GM18520 (cell line): ENCODE measurements around the gene ITGB3.
"Not testable (repeated sequence)": the region's sequence is repeated elsewhere in the genome, so short reads cannot be mapped to it uniquely, and the experiment has no call there.

Experiments
- ATAC-seq: cut with Tn5 transposase; IDR thresholded peaks from one replicate; pipeline ENCODE4 v1.9.1; 2021; ENCODE audit not compliant: unreplicated experiment

The ITGB3 gene

DNA sequence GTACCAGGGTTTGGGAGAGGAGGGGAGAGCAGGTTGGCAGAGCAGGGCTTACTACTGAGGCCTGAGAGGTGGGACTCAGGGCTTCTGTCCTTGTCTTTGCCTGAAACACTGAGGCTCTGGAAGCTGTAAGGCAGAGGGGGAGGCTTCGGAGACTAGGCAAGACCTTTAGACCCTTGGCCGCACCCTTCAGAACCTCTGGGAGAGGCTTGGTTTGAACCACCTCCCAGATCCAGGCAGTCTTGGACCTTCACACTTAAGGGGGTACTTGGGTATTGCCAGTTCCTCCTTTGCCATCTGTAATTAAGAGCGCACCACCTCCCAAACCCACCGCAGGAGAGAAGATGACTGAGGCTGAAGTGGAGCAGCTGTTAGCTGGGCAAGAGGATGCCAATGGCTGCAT is 31.6 kb upstream of the ITGB3 start:
- no peak for ATAC-seq

DNA sequence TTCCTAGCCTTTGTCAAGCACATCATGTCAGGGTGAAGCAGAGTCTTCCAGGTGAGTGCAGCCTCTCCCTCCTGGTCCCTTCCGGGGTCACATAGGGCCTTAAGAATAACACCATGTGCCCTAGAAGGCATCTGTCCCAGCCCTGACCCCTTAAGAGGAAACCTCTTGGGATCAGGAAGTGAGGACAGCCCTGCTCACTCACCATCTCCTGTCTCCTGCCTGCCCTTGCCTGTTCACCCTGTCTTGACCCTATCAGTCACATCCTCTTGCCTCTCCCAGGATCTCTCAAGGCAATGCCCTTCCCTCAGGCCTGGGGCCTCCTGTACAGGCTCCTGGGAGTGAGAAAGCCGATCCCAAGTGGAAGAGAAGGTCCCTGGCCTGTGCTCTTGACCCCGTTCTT is 30.6 kb upstream of the ITGB3 start:
- no peak for ATAC-seq

DNA sequence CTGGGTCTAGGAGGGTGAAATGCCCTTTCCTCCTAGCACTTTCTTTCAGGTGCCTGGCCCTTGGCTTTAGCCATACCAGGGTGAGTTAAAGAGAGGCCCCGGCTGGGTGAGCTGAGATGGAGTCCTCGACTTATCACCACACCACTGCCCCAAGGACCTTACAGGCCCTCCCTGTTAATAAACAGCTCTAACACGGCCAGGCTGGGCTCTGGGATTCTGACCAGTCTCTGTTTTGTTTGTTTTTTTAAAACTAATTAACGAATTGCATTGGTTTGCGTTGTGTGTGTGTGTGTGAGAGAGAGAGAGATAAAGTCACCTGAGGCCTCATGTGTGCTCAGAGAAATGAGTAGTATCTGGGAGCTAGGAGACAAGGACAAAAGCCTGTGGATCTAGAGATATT is 30.2 kb upstream of the ITGB3 start:
- ATAC-seq = no peak

DNA sequence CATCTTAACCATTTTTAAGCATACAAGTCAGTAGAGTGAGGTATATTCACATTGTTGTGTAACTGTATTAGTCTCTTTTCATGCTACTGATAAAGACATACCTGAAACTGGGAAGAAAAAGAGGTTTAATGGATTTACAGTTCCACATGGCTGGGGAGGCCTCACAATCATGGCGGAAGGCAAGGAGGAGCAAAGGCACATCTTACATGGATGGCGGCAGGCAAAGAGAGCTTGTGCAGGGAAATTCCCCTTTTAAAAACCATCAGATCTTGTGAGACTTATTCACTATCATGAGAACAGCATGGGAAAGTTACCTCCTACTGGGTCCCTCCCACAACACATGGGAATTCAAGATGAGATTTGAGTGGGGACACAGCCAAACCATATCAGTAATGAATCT is 29.6 kb upstream of the ITGB3 start:
- ATAC-seq = not testable (repeated sequence)

DNA sequence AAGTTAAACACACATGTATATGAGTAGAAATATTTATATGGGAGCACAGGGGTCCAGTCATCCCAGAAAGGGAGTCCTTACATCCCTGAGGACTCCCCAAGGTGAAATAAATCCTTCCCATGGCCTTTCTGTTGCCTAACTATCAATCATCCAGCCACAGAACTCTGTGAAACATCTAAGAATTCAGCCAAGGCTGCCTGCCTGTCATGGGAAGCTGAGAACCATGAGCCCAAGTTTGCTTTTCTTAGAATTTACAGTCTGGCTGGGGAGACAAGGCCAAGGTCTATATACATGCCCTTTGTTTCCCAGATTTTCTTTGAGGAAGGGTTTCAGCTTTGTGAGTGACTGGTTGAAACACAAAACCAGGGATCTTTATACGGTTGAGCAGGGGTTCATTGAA is 28.7 kb upstream of the ITGB3 start:
- no peak for ATAC-seq

DNA sequence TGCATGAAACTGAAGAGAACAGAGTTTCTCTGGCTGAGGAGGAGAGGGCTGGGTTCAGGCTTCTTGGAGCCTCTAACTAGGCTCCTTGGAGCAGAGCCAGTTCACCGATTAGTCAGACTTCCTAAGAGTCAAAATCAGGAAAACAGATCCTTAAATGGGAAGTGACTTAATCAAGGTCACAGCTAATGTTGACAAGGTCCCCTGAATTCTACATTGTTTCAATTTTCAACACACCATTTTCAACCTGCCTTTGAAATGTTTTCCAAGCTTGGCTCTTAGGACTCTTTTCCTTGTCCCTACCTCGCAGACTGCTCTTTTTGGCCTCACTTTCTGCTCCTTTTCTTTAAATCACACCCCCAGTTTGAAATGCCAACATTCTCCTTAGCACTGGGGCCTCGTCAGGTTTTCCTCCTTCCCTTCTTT is 28.2 kb upstream of the ITGB3 start:
- no peak for ATAC-seq

DNA sequence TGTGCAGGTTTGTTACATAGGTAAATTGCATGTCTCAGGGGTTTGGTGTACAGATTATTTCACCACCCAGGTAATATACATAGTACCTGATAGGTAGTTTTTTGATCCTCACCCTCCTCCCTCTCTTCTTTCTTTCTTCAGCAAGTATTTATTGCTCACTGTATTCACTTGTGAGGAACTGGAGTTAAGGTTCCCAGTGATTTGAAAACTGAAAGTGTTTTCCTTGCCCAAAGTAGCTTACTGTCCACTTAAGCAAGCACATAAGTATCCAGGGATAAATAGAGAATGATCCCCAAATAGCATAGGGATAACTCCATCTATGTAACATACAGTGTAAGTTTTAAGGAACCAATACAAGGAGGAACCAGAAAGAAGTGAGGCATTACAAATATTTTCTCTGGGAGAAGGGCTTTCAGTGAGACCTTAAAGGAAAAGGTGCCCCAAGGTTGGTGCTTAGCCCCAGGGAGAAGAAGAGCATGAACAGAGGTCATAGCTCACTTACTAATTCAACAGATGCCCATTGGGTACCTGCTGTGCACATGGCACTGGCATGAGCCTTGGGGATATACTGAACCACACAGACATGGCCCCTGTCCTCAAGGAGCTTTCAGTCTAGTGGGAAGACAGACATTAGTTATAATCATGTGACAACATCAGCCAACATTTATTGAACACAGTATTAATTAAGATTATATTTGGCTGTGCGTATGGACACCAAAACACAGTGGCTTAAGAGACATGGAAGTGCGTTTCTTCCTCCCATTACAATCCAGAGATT is 27.5 kb upstream of the ITGB3 start:
- ATAC-seq = no peak

DNA sequence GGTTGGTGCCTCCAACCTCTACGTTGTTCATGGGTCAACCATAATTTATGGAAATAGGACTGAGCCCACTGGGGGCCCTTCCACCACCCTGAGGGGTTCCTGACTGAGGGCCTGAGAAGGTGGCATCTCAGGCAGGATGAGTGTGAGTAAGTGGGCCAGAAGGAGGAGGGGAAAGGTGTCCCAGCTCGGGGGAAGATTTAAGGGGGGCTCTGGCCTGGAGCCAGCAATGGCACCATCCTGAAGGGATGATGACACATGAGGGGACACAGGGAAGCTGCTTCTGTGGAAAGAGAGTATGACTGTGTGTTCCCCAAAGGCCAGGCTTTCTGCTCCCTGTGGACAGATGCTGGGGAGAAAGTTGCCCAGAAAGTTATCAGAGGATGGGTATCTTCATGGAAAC is 25.8 kb upstream of the ITGB3 start:
- ATAC-seq = no peak

DNA sequence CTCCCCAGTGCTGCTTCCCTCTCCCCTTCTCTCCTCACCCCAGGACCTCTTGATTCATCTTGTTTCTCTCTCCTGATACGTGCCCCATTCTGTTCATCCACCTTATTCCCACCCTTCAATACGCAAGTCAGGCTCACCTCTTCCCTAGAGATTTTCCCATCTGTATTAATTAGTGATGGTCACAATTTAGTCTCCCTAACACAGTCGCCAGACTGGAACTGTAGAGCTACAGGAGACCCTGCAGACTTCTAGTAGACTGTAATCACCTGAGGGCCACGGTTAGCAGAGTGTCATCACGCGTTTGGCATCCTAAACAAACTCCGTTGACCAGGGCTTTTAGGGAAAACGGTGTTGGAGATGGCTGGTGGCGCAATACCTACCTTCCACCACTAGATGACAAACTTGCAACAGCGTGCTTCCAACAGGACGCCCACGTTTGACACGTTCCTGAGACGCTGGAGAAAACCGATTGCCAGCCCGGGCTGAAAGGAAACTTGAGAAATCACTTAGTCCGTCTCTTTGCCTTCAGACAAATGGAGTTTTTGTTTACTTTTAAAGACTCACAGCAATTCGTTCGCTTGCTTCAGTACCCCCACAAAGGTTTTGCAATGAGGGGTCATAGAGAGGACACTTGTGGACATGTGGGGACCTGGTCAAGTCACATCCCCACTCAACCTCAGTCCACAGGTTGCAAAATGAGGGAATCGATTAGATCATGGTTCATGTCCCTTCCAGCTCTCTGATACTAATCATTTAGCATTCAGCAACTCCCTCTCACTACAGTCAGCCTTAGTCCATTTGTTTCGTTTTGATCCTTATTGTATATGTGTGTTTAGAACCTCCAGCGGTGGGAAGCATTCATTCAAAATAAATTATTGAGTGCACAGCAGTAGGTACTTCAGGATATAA is 23.8 kb upstream of the ITGB3 start:
- no peak for ATAC-seq

DNA sequence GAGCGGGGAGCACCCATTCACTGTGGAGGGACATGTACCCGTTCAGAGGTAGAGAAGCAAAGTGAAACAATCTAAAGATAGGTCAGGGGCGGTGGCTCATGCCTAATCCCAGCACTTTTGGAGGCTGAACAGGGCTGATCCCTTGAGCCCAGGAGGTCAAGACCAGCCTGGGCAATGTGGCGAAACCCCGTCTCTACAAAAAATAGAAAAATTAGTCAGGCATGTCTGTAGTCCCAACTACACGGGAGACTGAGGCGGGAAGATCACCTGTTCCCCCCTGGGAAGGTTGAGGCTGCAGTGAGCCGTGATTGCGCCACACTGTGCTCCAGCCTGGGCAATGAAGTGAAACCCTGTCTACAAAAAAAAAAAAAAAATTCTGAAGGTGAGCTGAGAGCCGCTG is 22.8 kb upstream of the ITGB3 start:
- no peak for ATAC-seq

DNA sequence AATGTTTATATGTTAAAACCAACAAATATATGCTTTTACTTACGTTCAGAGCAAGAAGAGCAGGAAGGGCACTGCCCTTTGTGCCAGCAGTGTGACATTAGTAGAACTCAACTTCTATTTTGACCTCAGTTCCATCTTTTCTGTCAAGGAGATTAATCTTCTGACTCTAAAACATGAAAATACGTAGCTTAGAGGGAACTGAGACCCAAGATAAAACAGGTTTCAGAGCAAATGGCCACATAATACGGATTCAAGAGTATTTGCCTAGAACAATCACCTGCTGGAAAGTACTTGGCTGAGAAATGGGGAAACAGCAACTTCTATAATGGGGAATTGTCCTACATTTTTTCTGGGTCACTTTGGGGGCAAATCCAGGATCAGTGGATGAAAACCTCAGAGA is 22.3 kb upstream of the ITGB3 start:
- ATAC-seq = no peak

DNA sequence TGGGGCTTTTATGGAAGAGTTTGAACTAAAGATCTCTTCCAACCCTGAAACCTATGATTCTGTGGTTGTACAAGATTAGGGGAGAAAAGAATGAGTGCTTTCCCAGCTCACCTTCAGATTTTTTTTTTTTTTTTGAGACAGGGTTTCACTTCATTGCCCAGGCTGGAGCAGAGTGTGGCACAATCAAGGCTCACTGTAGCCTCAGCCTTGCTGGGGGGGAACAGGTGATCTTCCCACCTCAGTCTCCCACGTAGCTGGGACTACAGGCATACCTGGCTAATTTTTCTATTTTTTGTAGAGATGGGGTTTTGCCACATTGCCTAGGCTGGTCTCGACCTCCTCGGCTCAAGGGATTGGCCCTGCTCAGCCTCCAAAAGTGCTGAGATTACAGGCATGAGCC is 21.8 kb upstream of the ITGB3 start:
- ATAC-seq = no peak

DNA sequence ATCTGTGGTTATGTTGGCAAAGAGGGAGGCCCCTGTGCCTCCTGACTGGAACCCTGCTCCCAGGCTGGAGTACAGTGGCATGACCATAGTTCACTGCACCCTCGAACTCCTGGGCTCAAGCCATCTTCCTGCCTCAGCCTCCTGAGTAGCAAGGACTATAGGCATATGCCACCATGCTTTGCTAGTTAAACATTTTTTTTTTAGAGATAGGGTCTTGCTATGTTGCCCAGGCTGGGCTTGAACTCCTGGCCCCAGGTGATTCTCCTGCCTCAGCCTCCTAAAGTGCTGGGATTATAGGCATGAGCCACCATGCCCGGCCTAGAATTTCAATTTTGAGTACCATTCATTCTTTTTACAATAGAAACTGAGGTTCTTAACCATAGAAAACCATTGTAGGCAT is 21.2 kb upstream of the ITGB3 start:
- ATAC-seq = no peak

DNA sequence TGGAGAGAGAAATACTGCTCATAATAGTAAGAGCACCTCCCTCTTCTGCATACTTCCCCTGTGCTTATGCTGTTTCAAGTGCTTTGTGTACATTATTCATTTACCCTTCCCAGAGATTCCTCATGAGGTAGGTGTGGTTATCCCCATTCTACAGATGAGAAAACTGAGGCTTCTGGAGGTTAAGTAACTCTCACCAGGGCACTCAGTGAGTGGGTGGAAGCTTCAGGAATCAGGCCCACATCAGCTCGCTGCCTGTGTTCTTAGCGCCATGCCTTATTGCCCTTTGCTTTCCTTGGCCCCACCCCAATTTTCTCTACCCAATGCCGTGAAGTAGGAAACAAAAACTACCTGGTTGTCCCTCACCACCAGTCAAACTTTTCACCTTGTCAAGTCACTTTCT is 18.1 kb upstream of the ITGB3 start:
- ATAC-seq = no peak

DNA sequence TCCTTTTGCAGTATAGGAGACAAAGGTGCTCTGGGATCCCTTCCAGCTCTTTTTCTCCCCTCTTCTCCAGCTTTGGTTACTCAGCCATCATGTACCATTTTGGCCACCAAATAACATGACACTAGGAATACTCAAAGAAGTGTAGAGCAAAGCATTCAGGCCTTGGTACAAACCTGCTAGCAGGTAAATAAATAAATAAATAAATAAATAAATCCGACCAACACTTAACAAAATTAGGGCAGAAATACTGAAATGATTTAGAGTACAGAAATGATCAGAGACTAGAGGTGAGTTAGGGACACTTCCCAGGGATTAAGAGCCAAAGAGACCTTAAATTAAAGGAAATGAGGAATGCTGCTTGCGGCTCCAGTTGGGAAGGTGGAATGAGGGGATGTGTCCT is 17.7 kb upstream of the ITGB3 start:
- no peak for ATAC-seq

DNA sequence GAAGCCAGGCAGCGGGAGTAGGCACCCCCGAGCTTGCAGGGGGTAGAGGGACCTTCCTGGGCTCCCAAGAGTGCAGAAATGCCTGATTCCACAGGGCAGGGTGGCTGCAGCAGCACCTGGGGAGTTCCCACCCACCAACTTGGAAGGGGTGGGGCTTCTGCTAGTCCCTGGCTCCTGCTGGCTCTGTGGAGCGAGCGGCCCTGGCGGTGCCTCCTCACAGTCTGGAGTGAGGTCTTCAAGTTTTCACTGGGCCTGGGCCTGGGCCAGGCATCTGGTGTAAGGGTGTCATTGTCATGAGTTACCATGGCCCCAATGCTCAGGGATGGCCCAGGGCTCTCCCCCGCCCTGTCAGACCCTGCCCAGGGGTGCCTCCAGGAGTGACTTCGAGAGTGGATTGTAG is 15.8 kb upstream of the ITGB3 start:
- no peak for ATAC-seq

DNA sequence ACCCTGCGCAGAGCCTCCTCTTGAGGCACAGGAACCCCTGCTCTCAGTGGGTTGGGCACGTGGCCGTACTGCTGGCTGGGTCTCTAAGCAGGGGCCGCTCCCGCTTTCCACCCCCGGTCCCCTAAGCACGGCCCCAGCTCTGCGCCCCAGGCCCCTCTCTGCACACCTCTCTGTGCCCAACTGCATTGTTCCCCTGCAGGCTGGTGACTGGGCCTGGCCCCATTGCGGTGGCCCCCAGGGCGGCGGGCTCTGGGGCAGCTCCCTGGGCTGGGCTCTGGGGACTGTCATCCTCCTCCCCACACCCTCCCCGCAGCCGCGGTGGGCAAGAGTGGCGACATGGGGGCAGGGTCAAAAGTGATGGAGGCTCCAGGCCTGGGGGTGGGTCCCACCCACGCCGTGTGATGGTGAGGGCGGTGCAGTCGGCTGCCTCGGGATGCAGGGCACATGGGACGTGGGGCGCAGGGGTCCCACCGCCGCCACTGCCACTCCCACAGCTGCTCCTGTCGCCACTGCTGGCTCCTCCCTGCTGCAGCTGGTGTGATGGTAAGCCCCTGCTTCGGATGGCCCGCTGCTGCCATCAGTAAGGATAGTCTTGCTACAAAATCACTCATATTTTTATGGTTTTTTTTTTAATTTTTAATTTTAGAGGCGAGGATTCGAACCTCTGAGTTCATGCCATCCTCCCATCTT is 15.2 kb upstream of the ITGB3 start:
- ATAC-seq = no peak

DNA sequence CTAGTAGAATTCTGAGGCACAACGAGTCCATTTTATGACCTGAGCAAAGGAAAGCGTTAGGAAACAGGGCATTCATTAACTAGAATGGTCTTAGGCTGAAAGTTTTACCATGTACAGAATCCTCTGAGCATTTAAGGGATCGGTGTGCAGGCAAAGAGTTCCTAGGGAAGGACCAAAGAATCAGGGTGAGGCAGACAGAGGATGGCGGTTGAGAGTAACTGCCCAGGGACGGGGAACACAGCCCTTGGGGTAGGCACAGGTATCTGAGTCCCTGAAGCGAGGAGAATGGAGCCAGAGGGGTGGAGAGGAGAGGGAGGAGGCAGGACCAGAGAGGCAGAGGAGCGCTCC is 14.0 kb upstream of the ITGB3 start:
- ATAC-seq = no peak

DNA sequence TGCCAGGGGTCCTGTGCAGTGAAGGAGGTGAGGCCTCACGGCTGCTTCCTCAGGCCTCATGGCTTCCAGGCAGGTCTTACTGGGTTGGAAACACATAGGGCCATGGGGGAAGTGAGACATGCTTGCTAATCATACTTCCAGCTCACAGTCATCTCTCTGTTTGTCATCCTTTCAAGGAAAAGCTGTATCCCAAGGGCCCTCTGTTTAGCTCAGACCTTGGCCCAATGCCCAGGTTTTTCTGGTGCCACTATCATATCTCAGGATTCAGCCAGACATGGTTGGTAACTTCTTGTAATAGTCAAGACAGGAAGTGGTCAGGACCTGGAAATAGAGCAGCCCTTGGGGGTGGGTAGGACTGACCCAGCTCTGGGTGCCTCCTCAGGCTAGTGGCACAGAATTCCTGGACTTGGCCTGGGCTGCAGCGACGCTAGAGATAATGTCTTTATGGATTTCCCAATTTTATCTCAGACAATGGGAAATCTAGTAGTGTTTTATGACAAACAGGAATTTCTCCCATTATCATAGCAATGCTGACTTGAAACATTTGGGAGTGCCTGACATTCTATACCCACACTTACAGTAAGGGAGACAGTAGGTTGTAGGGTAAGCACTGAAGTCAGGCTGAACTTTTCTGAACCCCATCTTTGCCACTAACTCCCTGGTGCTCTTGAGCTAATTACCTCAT is 13.5 kb upstream of the ITGB3 start:
- no peak for ATAC-seq

DNA sequence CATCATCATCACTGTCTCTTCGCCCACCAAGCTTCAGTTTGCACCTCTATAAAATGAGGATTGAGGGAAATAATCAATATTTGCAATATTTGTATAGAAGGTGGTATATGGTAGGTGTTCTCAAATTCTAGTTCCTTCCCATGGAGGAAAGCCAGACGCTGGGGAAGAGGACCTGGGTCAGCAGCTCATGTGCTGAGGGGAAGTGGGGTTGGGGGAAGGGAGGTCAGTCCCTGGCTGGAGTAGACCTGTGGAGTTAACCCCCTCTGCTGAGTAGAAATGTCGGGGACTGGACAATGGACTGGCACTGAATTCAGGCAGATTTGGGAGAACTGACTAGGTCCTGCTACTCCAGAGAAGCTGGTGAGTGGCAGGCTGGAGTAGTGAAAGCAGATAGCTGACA is 12.8 kb upstream of the ITGB3 start:
- no peak for ATAC-seq

DNA sequence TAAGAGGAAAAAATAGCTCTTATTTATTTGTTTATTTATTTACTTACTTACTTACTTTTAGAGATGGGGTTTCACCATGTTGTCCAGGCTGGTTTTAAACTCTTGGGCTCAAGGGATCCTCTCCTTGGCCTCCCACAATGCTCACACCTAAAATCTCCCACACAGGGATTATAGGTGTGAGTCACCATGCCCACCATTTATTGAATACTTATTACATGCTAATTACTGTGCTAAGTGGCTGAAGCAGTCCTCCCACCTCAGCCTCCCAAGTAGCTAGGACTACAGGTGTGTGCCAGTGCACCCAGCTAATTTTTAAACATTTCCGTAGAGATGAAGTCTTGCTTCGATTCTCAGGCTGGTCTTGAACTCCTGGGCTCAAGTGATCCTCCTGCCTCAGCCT is 11.0 kb upstream of the ITGB3 start:
- no peak for ATAC-seq
